GM21576 (cell line): Measurements from ENCODE around the gene RIN3.

Experiments
- ATAC-seq: cut with Tn5 transposase; IDR thresholded peaks from one replicate; pipeline ENCODE4 v1.9.1; 2021; ENCODE audit warnings: mild to moderate bottlenecking, moderate library complexity; ENCODE audit not compliant: unreplicated experiment

The RIN3 gene

GRCh38 chr14:92733007-92733406 lies 219.4 kb downstream of the RIN3 start:
- no peak for ATAC-seq

DNA sequence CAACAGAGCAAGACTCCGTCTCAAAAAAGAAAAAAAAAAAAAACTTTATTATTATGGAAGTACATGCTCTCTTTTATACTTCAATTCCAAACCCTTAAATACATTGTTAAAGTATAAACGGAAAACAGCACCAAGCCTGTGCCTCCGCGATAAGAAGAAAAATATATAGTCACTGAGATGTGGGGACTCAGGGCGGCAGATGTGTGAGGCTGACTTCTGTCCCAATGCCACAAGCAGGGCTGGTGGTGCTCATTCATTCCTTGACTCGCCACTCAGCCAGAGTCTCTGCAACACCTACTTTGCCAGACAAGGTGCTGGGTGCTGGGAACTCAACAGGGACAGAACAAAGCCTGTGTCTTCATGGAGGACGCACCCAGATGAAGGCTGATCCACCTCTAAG lies 221.0 kb downstream of the RIN3 start:
- no peak for ATAC-seq

- ATAC-seq: no peak
These were observed 221.8 kb downstream of the RIN3 start for GRCh38 chr14:92735344-92735743.

GRCh38 chr14:92737206-92737605 lies 223.6 kb downstream of the RIN3 start:
- ATAC-seq: no peak

DNA sequence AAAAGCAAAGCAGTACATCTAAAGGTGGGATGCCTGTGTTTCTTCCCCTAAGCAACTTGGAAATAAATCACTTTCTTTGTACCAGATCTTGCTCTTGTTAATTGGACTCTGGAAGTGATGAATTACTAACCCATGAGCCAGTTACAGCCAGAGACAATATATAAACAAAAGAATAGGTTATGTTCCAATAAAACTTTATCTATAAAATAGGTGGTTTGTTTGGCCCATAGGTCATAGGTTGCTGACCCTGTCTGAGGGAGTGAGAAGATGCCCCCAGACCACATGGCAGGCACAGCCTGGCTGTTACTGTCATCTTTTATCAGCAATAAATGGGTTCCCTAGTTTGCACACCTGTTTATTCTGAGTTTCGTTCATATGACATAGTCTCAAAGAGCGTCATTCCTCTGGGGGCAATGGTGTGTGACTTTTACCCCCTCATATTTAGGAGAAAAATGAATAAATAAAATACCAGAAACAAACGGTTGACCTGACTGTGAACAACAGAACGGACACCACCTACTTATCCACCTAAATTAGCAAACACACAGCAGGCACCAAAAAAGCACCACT lies 224.1 kb downstream of the RIN3 start:
- no peak for ATAC-seq
